ENCODE results near the gene RABGAP1L.

GRCh38 chr1:174984952-174985351 lies 825.6 kb downstream of the RABGAP1L start:
- TF ChIP-seq CTCF (IDR thresholded peaks at IDR 0.05) (no peak), POLR2AphosphoS5 (IDR thresholded peaks at IDR 0.05) (no peak), POLR2A (IDR thresholded peaks at IDR 0.05) (no peak), EP300 (IDR thresholded peaks at IDR 0.05) (no peak)
